Vagina (tissue), 2 donors: ENCODE measurements around the gene CLASP2.

Experiments
- POLR2AphosphoS5 ChIP-seq, 2 donors: sonication (generic); formaldehyde crosslinking; IDR thresholded peaks; one replicate each; pipeline ENCODE4 v1.9.0; 2017; ENCODE audit warnings: antibody characterized with exemption in 2 of 2, mild to moderate bottlenecking in 2 of 2, low read depth in 1 of 2; ENCODE audit not compliant: insufficient read depth in 1 of 2
- TF ChIP-seq, protein P1 (sequence below), 3 experiments: fragments of 450-650 bp in 2 of 3; fragments of 200-600 bp in 1 of 3; sonication (generic) in 1 of 3; IDR thresholded peaks; one replicate each; pipeline ENCODE4 v1.5.1; 2017 to 2019; ENCODE audit warnings: antibody characterized with exemption in 3 of 3, mild to moderate bottlenecking in 2 of 3, moderate library complexity in 2 of 3

DNA sequence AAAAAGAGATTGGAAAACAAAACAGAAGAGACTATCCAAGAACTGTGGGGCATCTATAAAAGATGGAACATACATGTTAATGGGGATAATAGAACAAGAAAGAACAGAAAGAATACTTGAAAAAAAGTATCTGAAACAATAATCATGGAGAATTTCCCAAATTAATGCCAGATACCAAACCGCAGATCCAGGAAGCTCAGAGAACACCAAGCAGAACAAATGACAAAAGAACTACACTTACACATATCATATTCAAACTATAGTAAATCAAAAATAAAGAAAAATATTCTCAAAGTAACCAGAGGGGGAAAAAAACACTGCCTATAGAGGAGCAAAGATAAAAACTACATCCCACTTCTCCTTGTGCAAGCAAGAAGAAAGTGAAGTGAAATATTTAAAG lies 40.0 kb downstream of the CLASP2 start:
- TF ChIP-seq POLR2AphosphoS5 (IDR thresholded peaks at IDR 0.05; ENCODE audit: insufficient read depth in 1 of 2, low read depth in 1 of 2): no peak
- TF ChIP-seq, protein P1, sequence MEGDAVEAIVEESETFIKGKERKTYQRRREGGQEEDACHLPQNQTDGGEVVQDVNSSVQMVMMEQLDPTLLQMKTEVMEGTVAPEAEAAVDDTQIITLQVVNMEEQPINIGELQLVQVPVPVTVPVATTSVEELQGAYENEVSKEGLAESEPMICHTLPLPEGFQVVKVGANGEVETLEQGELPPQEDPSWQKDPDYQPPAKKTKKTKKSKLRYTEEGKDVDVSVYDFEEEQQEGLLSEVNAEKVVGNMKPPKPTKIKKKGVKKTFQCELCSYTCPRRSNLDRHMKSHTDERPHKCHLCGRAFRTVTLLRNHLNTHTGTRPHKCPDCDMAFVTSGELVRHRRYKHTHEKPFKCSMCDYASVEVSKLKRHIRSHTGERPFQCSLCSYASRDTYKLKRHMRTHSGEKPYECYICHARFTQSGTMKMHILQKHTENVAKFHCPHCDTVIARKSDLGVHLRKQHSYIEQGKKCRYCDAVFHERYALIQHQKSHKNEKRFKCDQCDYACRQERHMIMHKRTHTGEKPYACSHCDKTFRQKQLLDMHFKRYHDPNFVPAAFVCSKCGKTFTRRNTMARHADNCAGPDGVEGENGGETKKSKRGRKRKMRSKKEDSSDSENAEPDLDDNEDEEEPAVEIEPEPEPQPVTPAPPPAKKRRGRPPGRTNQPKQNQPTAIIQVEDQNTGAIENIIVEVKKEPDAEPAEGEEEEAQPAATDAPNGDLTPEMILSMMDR (IDR thresholded peaks at IDR 0.05): no peak
